GM18507 (cell line): ENCODE results near the gene TOR3A.
"Not testable (repeated sequence)": the region's sequence is repeated elsewhere in the genome, so short reads cannot be mapped to it uniquely, and the experiment has no call there.

ENCODE experiments used
- DNase-seq: peaks from one replicate; pipeline ENCODE4 v3.0.0; 2011; ENCODE audit warnings: low read depth; ENCODE audit not compliant: insufficient read length; ENCODE audit errors: extremely low spot score
- FAIRE-seq: peaks from 2 replicates; lab custom pipeline; 2011; peaks lifted over from hg19 to GRCh38; lab: Jason Lieb, UNC

TOR3A gene, protein sequence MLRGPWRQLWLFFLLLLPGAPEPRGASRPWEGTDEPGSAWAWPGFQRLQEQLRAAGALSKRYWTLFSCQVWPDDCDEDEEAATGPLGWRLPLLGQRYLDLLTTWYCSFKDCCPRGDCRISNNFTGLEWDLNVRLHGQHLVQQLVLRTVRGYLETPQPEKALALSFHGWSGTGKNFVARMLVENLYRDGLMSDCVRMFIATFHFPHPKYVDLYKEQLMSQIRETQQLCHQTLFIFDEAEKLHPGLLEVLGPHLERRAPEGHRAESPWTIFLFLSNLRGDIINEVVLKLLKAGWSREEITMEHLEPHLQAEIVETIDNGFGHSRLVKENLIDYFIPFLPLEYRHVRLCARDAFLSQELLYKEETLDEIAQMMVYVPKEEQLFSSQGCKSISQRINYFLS

DNA sequence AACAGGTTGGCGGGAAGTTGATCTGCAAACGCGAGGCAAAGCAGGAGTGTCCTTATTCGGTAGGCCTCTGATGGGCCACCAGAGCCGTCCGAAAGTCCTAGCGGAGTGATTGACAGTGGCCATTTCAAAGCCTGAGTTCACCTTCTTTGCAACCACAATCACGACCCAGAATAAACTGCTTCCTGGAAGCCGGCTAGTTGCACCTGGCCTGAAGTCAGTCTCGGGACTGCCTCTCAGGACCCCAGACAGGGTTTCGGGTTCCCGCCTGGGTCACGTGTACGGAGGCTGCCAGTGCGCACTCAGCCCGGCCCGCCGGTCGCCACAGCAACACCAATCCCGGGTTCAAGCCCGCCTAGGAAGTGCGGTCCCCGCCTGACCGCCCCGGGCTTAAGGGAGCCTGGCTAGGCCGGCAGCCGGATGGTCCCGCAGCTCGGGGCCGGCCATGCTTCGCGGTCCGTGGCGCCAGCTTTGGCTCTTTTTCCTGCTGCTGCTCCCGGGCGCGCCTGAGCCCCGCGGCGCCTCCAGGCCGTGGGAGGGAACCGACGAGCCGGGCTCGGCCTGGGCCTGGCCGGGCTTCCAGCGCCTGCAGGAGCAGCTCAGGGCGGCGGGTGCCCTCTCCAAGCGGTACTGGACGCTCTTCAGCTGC lies at the start of gene TOR3A:
Gene TOR3A (plus strand): TSS at position 384 of the 646 bp plus-strand sequence. CDS start 59 bp downstream, at position 443.
- FAIRE-seq (peak; percentile 96), DNase-seq (peak; percentile 89)

GRCh38 chr1:179034720-179035119 lies 47.1 kb upstream of the TOR3A start:
- DNase-seq (peak; percentile 30), FAIRE-seq (peak; percentile 67)

GRCh38 chr1:179036844-179037465 lies 44.9 kb upstream of the TOR3A start:
- no peak for FAIRE-seq
- DNase-seq, result no peak

GRCh38 chr1:179038528-179039281 lies 43.2 kb upstream of the TOR3A start:
- DNase-seq, result no peak
- no peak for FAIRE-seq

GRCh38 chr1:179039502-179040174 lies 42.2 kb upstream of the TOR3A start:
- DNase-seq, FAIRE-seq: not testable (repeated sequence)

- FAIRE-seq, result not testable (repeated sequence)
Measured at GRCh38 chr1:179040175-179040551, 41.7 kb upstream of the TOR3A start.

GRCh38 chr1:179042087-179042486 lies 39.8 kb upstream of the TOR3A start:
- DNase-seq (no peak), FAIRE-seq (no peak)

More at GRCh38 chr1:179040175-179040551, 41.7 kb upstream of the TOR3A start:
- DNase-seq, result not testable (repeated sequence)

GRCh38 chr1:179042700-179043099 lies 39.2 kb upstream of the TOR3A start:
- no peak for FAIRE-seq
- DNase-seq, result no peak

DNA sequence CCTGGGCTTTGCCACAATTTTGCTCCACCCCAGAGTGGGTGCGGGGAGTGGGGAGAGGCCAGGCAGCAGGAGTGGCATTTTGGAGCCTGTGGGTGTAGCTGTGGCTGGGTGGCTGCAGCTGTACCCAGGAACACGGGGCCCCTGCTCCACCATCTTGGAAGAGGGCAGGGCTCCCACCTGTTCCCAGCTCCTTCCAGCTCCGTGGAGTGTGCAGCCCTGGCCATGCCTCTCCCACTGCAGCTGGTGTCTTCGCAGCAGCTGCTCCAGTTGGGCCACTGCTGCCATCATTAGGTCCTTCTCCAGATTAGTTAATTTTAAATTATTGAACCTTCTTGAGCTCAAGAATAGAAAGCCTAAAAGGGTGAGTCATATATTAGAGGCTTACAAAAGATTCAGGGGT lies 38.6 kb upstream of the TOR3A start:
- no peak for FAIRE-seq

GRCh38 chr1:179043907-179044306 lies 38.0 kb upstream of the TOR3A start:
- DNase-seq (no peak), FAIRE-seq (no peak)

More for the DNA sequence above, 38.6 kb upstream of the TOR3A start:
- no peak for DNase-seq

- DNase-seq (no peak), FAIRE-seq (no peak)
Measured at GRCh38 chr1:179046808-179047635, 34.8 kb upstream of the TOR3A start.

GRCh38 chr1:179047636-179047997 lies 34.3 kb upstream of the TOR3A start:
- DNase-seq, result no peak
- FAIRE-seq, result no peak

DNA sequence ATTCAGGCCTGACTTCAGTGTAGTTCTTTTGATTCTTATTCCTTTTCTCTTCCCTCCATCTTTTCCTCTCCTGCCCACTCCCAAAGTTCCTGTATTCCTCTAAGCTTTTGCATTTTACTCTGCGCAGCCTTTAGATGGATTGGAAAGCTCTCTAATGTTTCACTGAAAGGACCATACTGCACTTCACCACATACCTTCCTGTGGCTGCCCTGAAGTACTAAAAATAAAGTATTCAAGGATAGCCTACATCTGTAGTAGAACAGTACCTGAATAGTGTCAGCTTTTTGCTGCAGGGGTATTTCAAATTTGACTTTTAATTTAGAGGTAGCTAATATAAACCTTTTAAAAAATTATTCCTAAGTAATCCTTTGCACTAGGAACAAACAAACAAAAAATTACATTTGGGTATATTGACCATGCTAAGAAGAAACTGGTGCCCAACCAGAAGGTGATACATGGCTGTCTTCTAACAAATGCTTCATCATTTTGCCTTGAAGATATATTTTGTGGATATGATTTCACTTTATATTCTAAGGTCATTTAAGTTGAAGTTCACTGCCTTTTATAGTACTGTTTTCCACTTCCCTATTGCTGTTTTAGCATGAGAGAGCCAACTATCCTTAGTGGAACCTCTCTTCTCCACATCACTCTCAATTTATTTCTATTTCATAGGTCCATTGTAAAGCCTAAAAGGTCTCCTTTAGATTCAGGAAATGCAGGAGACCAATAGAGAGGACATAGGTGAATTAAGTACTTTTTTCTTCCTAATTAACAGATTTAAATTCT lies 33.3 kb upstream of the TOR3A start:
- FAIRE-seq (no peak), DNase-seq (no peak)

GRCh38 chr1:179052776-179053175 lies 29.1 kb upstream of the TOR3A start:
- DNase-seq (no peak), FAIRE-seq (no peak)

DNA sequence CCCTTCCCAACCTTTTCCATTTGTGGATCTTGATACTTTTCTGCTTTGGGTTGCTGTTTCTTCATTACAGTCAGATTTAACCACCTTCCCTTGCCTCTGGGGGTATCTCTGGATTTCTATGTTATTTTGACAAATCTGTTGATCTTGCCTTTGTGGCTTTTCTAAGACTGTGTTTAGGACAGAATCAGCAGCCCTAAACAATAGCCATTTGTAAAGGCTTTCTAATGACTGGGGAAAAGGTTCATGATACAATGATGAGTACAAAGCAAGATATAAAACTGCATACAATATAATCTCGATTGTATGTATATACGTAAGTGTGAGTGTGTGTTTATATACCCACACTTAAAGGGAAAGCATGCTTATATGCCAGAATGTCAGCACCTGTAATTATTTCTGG lies 28.4 kb upstream of the TOR3A start:
- DNase-seq, result no peak
- FAIRE-seq, result no peak

DNA sequence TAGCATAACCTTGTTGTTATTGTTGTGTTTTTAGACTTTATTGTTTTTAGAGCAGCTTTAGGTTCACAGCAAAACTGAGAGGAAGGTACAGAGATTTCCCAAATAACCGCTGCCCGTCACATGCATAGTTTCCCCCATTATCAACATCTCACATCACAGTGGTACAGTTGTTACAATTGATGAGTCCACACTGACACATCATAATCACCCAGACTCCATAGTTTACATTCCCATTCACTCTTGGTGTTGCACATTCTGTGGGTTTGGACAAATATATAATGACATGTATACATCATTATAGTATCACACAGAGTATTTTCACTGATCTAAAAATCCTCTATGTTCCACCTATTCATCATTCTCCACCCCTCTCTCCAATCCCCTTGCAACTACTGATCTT lies 25.9 kb upstream of the TOR3A start:
- FAIRE-seq (no peak), DNase-seq (no peak)

GRCh38 chr1:179058487-179059483 lies 23.1 kb upstream of the TOR3A start:
- FAIRE-seq (no peak), DNase-seq (no peak)
